NCI-H2196 (cell line): Measurements from ENCODE around the gene DDX20.

ENCODE experiments used
- DNase-seq: peaks from one replicate; lab custom pipeline; 2025; ENCODE audit not compliant: unreplicated experiment; lab: John Stamatoyannopoulos, UW

DDX20 gene

GRCh38 chr1:111755331-111756123 lies at the start of gene DDX20:
Gene DDX20, plus strand, starts transcription at chr1:111755901. Its CDS starts 24 bp downstream, at chr1:111755925.
- peak; percentile 98 for DNase-seq

GRCh38 chr1:111706921-111707320 lies 48.8 kb upstream of the DDX20 start:
- DNase-seq, result no peak

GRCh38 chr1:111707906-111708305 lies 47.8 kb upstream of the DDX20 start:
- DNase-seq, result no peak

- no peak for DNase-seq
Measured at GRCh38 chr1:111709986-111710385, 45.7 kb upstream of the DDX20 start.

- DNase-seq, result no peak
Measured at GRCh38 chr1:111716333-111716732, 39.4 kb upstream of the DDX20 start.

- no peak for DNase-seq
Measured at GRCh38 chr1:111717450-111717849, 38.3 kb upstream of the DDX20 start.

- DNase-seq, result no peak
Measured at GRCh38 chr1:111719135-111719534, 36.6 kb upstream of the DDX20 start.

GRCh38 chr1:111719674-111720132 lies 36.0 kb upstream of the DDX20 start:
- no peak for DNase-seq

- DNase-seq, result no peak
Measured at GRCh38 chr1:111720274-111720976, 35.3 kb upstream of the DDX20 start.

GRCh38 chr1:111720977-111721786 lies 34.5 kb upstream of the DDX20 start:
- no peak for DNase-seq

GRCh38 chr1:111723091-111723806 lies 32.5 kb upstream of the DDX20 start:
- no peak for DNase-seq

- DNase-seq, result no peak
Measured at GRCh38 chr1:111723871-111724270, 31.8 kb upstream of the DDX20 start.

GRCh38 chr1:111725192-111725591 lies 30.5 kb upstream of the DDX20 start:
- peak; percentile 14 for DNase-seq

GRCh38 chr1:111727056-111727455 lies 28.6 kb upstream of the DDX20 start:
- DNase-seq, result no peak

- DNase-seq, result peak; percentile 22
Measured at GRCh38 chr1:111729271-111729921, 26.3 kb upstream of the DDX20 start.

- no peak for DNase-seq
Measured at GRCh38 chr1:111729946-111730681, 25.6 kb upstream of the DDX20 start.

GRCh38 chr1:111730706-111731105 lies 25.0 kb upstream of the DDX20 start:
- DNase-seq, result no peak

- no peak for DNase-seq
Measured at GRCh38 chr1:111731956-111732355, 23.7 kb upstream of the DDX20 start.

- DNase-seq, result no peak
Measured at GRCh38 chr1:111732718-111733117, 23.0 kb upstream of the DDX20 start.
